GM23248 (cell line): Measurements from ENCODE around the gene FHOD1.

Source experiments
- EZH2 ChIP-seq: fragments of 200-600 bp; sonication (generic); IDR thresholded peaks from 2 replicates; pipeline ENCODE4 v1.6.1; 2018; ENCODE audit warnings: antibody characterized with exemption, mild to moderate bottlenecking; ENCODE audit not compliant: insufficient read depth, poor library complexity, severe bottlenecking
- EZH2phosphoT487 ChIP-seq: fragments of 200-600 bp; sonication (generic); IDR thresholded peaks from 2 replicates; pipeline ENCODE4 v1.6.1; 2018; ENCODE audit warnings: antibody characterized with exemption, moderate library complexity, mild to moderate bottlenecking, low read depth; ENCODE audit not compliant: insufficient read depth

GRCh38 chr16:67241008-67241900, 6.0 kb downstream of the FHOD1 start:
- TF ChIP-seq EZH2, result no peak
- no peak for TF ChIP-seq EZH2phosphoT487
